ENCODE measurements around the gene NTN1. TPM values are rescaled to one million over a fixed set of nuclear protein-coding genes. Genes with fewer than 3 reads are reported as not detected.
"Not testable (repeated sequence)": the region's sequence is repeated elsewhere in the genome, so short reads cannot be mapped to it uniquely, and the experiment has no call there.

The NTN1 gene
- total and polyA plus RNA-seq, 2 donors = 2.0 to 2.4 TPM

- DNase-seq (ENCODE audit: low read depth in 6 of 9, low spot score in 9 of 9) = no peak
- no peaks in the 10 kb centered on the region for H3K27me3 ChIP-seq (ENCODE audit: control insufficient read depth in 2 of 2, insufficient read depth in 1 of 2, low read length in 1 of 2)
- 71% methylated on average over 3 of the region's 3 CpGs for WGBS
Measured at GRCh38 chr17:9080983-9081382, 59.7 kb downstream of the NTN1 start.

GRCh38 chr17:9086577-9086976 lies 65.3 kb downstream of the NTN1 start:
- Histone ChIP-seq H3K4me1 (ENCODE audit: control insufficient read depth in 2 of 2, insufficient read depth in 2 of 2, low read length in 2 of 2) (no peaks in the 10 kb centered on the region), H3K27me3 (ENCODE audit: control insufficient read depth in 2 of 2, insufficient read depth in 1 of 2, low read length in 1 of 2) (peaks cover 0 to 2% of the 10 kb centered on the region in 2 donors), H3K4me3 (ENCODE audit: low read length in 2 of 2) (no peak overlapping the region), H3K9me3 (ENCODE audit: control insufficient read depth in 2 of 2, insufficient read depth in 1 of 2, low read length in 1 of 2) (no peaks in the 10 kb centered on the region), H3K27ac (ENCODE audit: low read depth in 1 of 2, low read length in 1 of 2) (no peak overlapping the region), H3K36me3 (ENCODE audit: control insufficient read depth in 2 of 2, insufficient read depth in 2 of 2, low read length in 1 of 2) (no peaks in the 10 kb centered on the region)
- WGBS = 98% methylated on average over 4 of the region's 4 CpGs
- no peak for DNase-seq (ENCODE audit: low read depth in 6 of 9, low spot score in 9 of 9)

More at GRCh38 chr17:9080983-9081382, 59.7 kb downstream of the NTN1 start:
- H3K4me3 ChIP-seq (ENCODE audit: low read length in 2 of 2) = no peak overlapping the region
- H3K27ac ChIP-seq (ENCODE audit: low read depth in 1 of 2, low read length in 1 of 2) = no peak overlapping the region
- peaks cover 0 to 6% of the 10 kb centered on the region in 2 donors for H3K9me3 ChIP-seq (ENCODE audit: control insufficient read depth in 2 of 2, insufficient read depth in 1 of 2, low read length in 1 of 2)
- no peaks in the 10 kb centered on the region for H3K4me1 ChIP-seq (ENCODE audit: control insufficient read depth in 2 of 2, insufficient read depth in 2 of 2, low read length in 2 of 2)
- no peaks in the 10 kb centered on the region for H3K36me3 ChIP-seq (ENCODE audit: control insufficient read depth in 2 of 2, insufficient read depth in 2 of 2, low read length in 1 of 2)

- Histone ChIP-seq H3K27me3 (ENCODE audit: control insufficient read depth in 2 of 2, insufficient read depth in 1 of 2, low read length in 1 of 2) (peaks cover 0 to 2% of the 10 kb centered on the region in 2 donors), H3K36me3 (ENCODE audit: control insufficient read depth in 2 of 2, insufficient read depth in 2 of 2, low read length in 1 of 2) (no peaks in the 10 kb centered on the region), H3K4me1 (ENCODE audit: control insufficient read depth in 2 of 2, insufficient read depth in 2 of 2, low read length in 2 of 2) (no peaks in the 10 kb centered on the region), H3K4me3 (ENCODE audit: low read length in 2 of 2) (no peak overlapping the region), H3K9me3 (ENCODE audit: control insufficient read depth in 2 of 2, insufficient read depth in 1 of 2, low read length in 1 of 2) (no peaks in the 10 kb centered on the region), H3K27ac (ENCODE audit: low read depth in 1 of 2, low read length in 1 of 2) (no peak overlapping the region)
- 90% methylated on average over 9 of the region's 9 CpGs for WGBS
- no peak for DNase-seq (ENCODE audit: low read depth in 6 of 9, low spot score in 9 of 9)
Measured at GRCh38 chr17:9087921-9088320, 66.6 kb downstream of the NTN1 start.

- H3K4me1 ChIP-seq (ENCODE audit: control insufficient read depth in 2 of 2, insufficient read depth in 2 of 2, low read length in 2 of 2) = no peaks in the 10 kb centered on the region
- H3K9me3 ChIP-seq (ENCODE audit: control insufficient read depth in 2 of 2, insufficient read depth in 1 of 2, low read length in 1 of 2) = no peaks in the 10 kb centered on the region
- H3K4me3 ChIP-seq (ENCODE audit: low read length in 2 of 2) = no peak overlapping the region
- DNase-seq (ENCODE audit: low read depth in 6 of 9, low spot score in 9 of 9) = no peak
- 92% methylated on average over 9 of the region's 9 CpGs for WGBS
- H3K36me3 ChIP-seq (ENCODE audit: control insufficient read depth in 2 of 2, insufficient read depth in 2 of 2, low read length in 1 of 2) = no peaks in the 10 kb centered on the region
- peaks cover 0 to 2% of the 10 kb centered on the region in 2 donors for H3K27me3 ChIP-seq (ENCODE audit: control insufficient read depth in 2 of 2, insufficient read depth in 1 of 2, low read length in 1 of 2)
- H3K27ac ChIP-seq (ENCODE audit: low read depth in 1 of 2, low read length in 1 of 2) = no peak overlapping the region
Measured at GRCh38 chr17:9090641-9091096, 69.4 kb downstream of the NTN1 start.

- DNase-seq (ENCODE audit: low read depth in 6 of 9, low spot score in 9 of 9) = no peak
- H3K27me3 ChIP-seq (ENCODE audit: control insufficient read depth in 2 of 2, insufficient read depth in 1 of 2, low read length in 1 of 2) = peaks cover 0 to 2% of the 10 kb centered on the region in 2 donors
- H3K4me3 ChIP-seq (ENCODE audit: low read length in 2 of 2) = no peak overlapping the region
- no peaks in the 10 kb centered on the region for H3K9me3 ChIP-seq (ENCODE audit: control insufficient read depth in 2 of 2, insufficient read depth in 1 of 2, low read length in 1 of 2)
- H3K4me1 ChIP-seq (ENCODE audit: control insufficient read depth in 2 of 2, insufficient read depth in 2 of 2, low read length in 2 of 2) = no peaks in the 10 kb centered on the region
- no peak overlapping the region for H3K27ac ChIP-seq (ENCODE audit: low read depth in 1 of 2, low read length in 1 of 2)
- WGBS = 97% methylated on average over 1 of the region's 1 CpG
- H3K36me3 ChIP-seq (ENCODE audit: control insufficient read depth in 2 of 2, insufficient read depth in 2 of 2, low read length in 1 of 2) = no peaks in the 10 kb centered on the region
Measured at GRCh38 chr17:9094193-9094592, 72.9 kb downstream of the NTN1 start.

- Histone ChIP-seq H3K27me3 (ENCODE audit: control insufficient read depth in 2 of 2, insufficient read depth in 1 of 2, low read length in 1 of 2) (peaks cover 0 to 2% of the 10 kb centered on the region in 2 donors), H3K9me3 (ENCODE audit: control insufficient read depth in 2 of 2, insufficient read depth in 1 of 2, low read length in 1 of 2) (no peaks in the 10 kb centered on the region), H3K4me1 (ENCODE audit: control insufficient read depth in 2 of 2, insufficient read depth in 2 of 2, low read length in 2 of 2) (no peaks in the 10 kb centered on the region), H3K36me3 (ENCODE audit: control insufficient read depth in 2 of 2, insufficient read depth in 2 of 2, low read length in 1 of 2) (no peaks in the 10 kb centered on the region), H3K4me3 (ENCODE audit: low read length in 2 of 2) (no peak overlapping the region), H3K27ac (ENCODE audit: low read depth in 1 of 2, low read length in 1 of 2) (no peak overlapping the region)
- no peak for DNase-seq (ENCODE audit: low read depth in 6 of 9, low spot score in 9 of 9)
- WGBS = 97% methylated on average over 2 of the region's 2 CpGs
Measured at GRCh38 chr17:9095390-9095789, 74.1 kb downstream of the NTN1 start.

GRCh38 chr17:9098242-9098825 lies 77.0 kb downstream of the NTN1 start:
- no peak for DNase-seq (ENCODE audit: low read depth in 6 of 9, low spot score in 9 of 9)
- Histone ChIP-seq H3K27me3 (ENCODE audit: control insufficient read depth in 2 of 2, insufficient read depth in 1 of 2, low read length in 1 of 2) (peaks cover 0 to 2% of the 10 kb centered on the region in 2 donors), H3K4me1 (ENCODE audit: control insufficient read depth in 2 of 2, insufficient read depth in 2 of 2, low read length in 2 of 2) (no peaks in the 10 kb centered on the region), H3K9me3 (ENCODE audit: control insufficient read depth in 2 of 2, insufficient read depth in 1 of 2, low read length in 1 of 2) (no peaks in the 10 kb centered on the region), H3K27ac (ENCODE audit: low read depth in 1 of 2, low read length in 1 of 2) (no peak overlapping the region), H3K36me3 (ENCODE audit: control insufficient read depth in 2 of 2, insufficient read depth in 2 of 2, low read length in 1 of 2) (no peaks in the 10 kb centered on the region), H3K4me3 (ENCODE audit: low read length in 2 of 2) (no peak overlapping the region)
- WGBS = 93% methylated on average over 6 of the region's 6 CpGs

- Histone ChIP-seq H3K4me1 (ENCODE audit: control insufficient read depth in 2 of 2, insufficient read depth in 2 of 2, low read length in 2 of 2) (no peaks in the 10 kb centered on the region), H3K27me3 (ENCODE audit: control insufficient read depth in 2 of 2, insufficient read depth in 1 of 2, low read length in 1 of 2) (peaks cover 2% of the 10 kb centered on the region in 2 donors), H3K27ac (ENCODE audit: low read depth in 1 of 2, low read length in 1 of 2) (no peak overlapping the region), H3K4me3 (ENCODE audit: low read length in 2 of 2) (no peak overlapping the region), H3K36me3 (ENCODE audit: control insufficient read depth in 2 of 2, insufficient read depth in 2 of 2, low read length in 1 of 2) (no peaks in the 10 kb centered on the region), H3K9me3 (ENCODE audit: control insufficient read depth in 2 of 2, insufficient read depth in 1 of 2, low read length in 1 of 2) (no peaks in the 10 kb centered on the region)
- WGBS = 95% methylated on average over 1 of the region's 1 CpG
- DNase-seq (ENCODE audit: low read depth in 6 of 9, low spot score in 9 of 9) = no peak
Measured at GRCh38 chr17:9101356-9101755, 80.0 kb downstream of the NTN1 start.

- H3K9me3 ChIP-seq (ENCODE audit: control insufficient read depth in 2 of 2, insufficient read depth in 1 of 2, low read length in 1 of 2); H3K4me1 ChIP-seq (ENCODE audit: control insufficient read depth in 2 of 2, insufficient read depth in 2 of 2, low read length in 2 of 2); H3K27me3 ChIP-seq (ENCODE audit: control insufficient read depth in 2 of 2, insufficient read depth in 1 of 2, low read length in 1 of 2); H3K27ac ChIP-seq (ENCODE audit: low read depth in 1 of 2, low read length in 1 of 2); H3K36me3 ChIP-seq (ENCODE audit: control insufficient read depth in 2 of 2, insufficient read depth in 2 of 2, low read length in 1 of 2); DNase-seq (ENCODE audit: low read depth in 6 of 9, low spot score in 9 of 9); H3K4me3 ChIP-seq (ENCODE audit: low read length in 2 of 2): not testable (repeated sequence)
- WGBS = 96% methylated on average over 3 of the region's 3 CpGs
Measured at GRCh38 chr17:9103193-9103592, 81.9 kb downstream of the NTN1 start.

All from thymus (tissue), 11 donors.